RCC 7860 (cell line): ENCODE measurements around the gene PRPF19.
A peak's percentile ranks its signal among the peaks of the same experiment; 100 is the strongest.

Experiments
- DNase-seq: peaks from one replicate; pipeline ENCODE4 v3.0.0-alpha.2; 2015; ENCODE audit warnings: low spot score
- FAIRE-seq: peaks from 2 replicates; lab custom pipeline; 2012; peaks lifted over from hg19 to GRCh38; lab: Jason Lieb, UNC

PRPF19 gene

GRCh38 chr11:60938500-60938899 lies 32.1 kb upstream of the PRPF19 start:
- FAIRE-seq = no peak

DNA sequence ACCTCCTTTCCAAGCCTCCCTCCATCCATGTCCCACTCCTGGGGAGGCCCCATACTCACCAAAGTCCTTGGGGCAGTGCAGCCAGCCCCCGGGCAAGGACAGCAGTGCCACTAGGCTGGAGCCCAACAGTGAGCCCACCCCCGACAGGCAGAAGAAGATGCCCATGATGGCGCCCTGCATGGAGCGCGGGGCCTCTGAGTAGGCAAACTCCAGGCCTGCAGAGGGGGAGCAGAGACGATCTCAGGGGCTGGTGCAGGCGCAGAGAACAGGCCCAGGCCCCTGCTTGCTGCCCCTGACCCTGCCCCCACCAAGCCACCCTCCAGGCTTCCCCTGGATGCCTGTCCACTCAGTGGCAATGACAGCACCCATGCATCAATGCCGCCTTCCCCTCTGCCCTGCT lies 31.4 kb upstream of the PRPF19 start:
- FAIRE-seq (no peak), DNase-seq (no peak)

More at GRCh38 chr11:60938500-60938899, 32.1 kb upstream of the PRPF19 start:
- no peak for DNase-seq

GRCh38 chr11:60937144-60937527 lies 30.8 kb upstream of the PRPF19 start:
- no peak for DNase-seq

DNA sequence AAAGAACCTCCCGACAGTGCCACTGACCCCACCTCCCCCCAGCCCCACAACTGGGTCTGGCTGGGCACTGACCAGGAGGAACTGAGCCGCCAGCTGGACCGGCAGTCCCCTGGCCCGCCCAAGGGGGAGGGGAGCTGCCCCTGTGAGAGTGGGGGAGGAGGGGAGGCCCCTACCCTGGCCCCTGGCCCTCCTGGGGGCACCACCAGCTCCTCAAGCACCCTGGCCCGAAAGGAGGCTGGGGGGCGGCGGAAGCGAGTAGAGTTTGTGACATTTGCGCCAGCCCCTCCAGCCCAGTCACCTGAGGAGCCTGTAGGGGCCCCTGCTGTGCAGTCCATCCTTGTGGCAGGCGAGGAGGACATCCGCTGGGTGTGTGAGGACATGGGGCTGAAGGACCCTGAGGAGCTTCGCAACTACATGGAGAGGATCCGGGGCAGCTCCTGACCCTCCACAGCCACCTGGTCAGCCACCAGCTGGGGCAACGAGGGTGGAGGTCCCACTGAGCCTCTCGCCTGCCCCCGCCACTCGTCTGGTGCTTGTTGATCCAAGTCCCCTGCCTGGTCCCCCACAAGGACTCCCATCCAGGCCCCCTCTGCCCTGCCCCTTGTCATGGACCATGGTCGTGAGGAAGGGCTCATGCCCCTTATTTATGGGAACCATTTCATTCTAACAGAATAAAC lies 30.2 kb upstream of the PRPF19 start:
- no peak for DNase-seq
- no peak for FAIRE-seq

More at GRCh38 chr11:60937144-60937527, 30.8 kb upstream of the PRPF19 start:
- no peak for FAIRE-seq

DNA sequence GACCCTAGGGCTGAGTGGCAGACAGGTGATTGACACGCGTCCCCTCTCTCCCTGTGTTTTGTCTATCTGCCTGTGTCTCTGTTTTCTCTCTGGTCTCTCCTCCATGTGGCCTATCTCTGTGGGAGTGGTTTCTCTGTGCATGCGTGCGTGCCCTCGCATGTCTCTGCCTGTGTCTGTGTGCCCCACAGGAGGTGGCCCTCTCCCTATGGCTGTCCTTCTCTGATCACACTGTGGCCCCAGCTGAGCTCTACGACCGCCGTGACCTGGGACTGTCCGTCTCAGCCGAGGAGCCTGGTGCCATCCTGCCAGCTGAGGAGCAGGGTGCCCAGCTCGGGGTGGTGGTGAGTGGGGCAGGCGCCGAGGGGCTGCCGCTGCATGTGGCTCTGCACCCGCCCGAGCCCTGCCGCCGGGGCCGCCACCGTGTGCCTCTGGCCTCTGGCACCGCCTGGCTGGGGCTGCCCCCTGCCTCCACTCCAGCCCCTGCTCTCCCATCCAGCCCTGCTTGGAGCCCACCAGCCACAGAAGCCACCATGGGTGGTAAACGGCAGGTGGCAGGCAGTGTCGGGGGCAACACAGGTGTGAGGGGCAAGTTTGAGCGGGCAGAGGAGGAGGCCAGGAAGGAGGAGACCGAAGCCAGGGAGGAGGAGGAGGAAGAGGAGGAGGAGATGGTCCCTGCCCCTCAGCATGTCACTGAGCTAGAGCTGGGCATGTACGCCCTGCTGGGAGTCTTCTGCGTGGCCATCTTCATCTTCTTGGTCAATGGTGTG lies 29.5 kb upstream of the PRPF19 start:
- FAIRE-seq (no peak), DNase-seq (no peak)

- no peak for DNase-seq
- FAIRE-seq = no peak
Observed at GRCh38 chr11:60934790-60935605, 28.6 kb upstream of the PRPF19 start.

DNA sequence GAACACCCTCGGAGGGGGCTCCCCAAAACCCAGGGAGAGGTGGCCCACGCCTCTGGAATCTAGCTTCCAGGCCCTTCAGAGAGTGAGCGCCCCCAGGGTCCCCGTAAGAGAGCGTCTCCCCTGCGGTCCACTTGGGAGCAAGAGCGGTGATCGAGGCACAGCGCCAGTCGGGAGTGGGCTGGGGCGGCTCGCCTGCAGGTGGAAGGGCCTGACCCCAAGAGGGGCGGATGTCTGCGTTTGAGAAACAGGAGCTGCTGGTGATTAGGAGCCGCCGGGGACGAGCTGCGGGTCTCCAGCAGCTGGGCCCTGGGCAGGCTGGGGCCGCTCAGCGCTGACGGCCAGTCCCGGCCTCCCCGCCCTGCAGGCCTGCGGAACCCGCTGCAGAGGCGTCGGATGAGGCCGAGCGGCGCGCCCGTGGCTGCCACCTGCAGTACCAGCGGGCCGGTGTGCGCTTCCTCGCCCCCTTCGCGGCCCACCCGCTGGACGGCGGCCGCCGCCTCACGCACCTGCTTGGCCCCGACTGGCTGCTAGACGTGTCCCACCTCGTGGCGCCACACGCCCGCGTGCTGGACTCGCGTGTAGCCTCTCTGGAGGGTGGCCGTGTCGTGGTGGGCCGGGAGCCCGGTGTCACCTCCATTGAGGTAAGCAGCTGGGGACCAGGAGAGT lies 27.9 kb upstream of the PRPF19 start:
- FAIRE-seq (no peak), DNase-seq (no peak)

- DNase-seq (no peak), FAIRE-seq (no peak)
Observed at GRCh38 chr11:60933416-60934123, 27.2 kb upstream of the PRPF19 start.

- no peak for FAIRE-seq
- no peak for DNase-seq
Observed at GRCh38 chr11:60932605-60933356, 26.4 kb upstream of the PRPF19 start.

DNA sequence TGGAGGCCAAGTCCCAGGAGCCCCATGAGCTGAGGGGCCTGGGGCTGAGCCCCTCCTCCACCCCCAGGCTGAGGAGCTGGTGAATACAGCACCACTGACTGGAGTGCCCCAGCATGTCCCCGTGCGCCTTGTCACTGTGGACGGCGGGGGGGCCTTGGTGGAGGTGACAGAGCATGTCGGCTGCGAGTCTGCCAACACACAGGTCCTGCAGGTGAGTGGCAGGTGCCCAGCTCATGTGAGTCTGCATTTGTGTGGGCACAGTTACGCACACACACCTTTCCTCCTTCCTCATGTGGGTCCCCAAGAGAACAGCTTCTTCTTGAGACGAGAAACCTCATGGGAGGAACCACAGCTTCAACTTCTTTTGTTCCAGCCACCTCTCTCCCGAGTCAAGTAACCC lies 25.5 kb upstream of the PRPF19 start:
- no peak for FAIRE-seq
- no peak for DNase-seq

DNA sequence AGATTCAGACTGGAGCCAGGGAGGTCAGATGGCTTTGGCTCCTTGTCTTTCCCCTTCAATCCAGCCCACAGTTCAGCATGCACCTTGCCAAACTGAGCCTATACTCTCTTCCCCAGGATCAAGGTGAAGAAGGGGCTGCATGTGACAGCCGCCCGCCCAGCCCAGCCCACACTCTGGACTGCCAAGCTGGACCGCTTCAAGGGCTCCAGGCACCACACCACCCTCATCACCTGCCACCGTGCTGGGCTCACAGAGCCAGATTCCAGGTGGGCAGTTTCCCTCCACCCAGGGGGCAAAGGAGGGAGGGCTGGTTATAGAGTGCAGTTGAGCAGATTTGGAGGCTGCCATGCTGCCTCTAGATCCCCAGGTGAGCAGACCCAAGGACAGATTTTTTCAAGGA lies 24.0 kb upstream of the PRPF19 start:
- FAIRE-seq (no peak), DNase-seq (no peak)

DNA sequence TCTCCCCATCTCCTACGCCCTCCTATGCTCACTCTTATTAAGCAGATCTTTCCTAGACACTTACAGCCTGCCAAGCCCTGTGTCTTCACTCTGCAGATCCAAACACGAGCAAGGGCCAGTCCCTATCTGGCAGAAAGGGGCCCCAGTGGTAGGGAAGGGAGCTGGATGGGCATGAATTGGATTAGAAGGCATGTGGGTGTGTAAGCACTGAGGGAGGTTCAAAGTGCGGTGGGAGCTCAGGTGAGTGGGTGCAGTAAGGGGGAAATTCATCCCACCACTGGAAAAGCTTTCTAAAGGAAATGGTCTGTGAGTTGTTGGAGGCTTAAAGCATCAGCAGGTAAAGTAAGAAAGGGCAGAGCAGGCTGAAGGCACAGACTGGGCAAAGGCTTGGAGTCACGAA lies 23.4 kb upstream of the PRPF19 start:
- FAIRE-seq (no peak), DNase-seq (no peak)

DNA sequence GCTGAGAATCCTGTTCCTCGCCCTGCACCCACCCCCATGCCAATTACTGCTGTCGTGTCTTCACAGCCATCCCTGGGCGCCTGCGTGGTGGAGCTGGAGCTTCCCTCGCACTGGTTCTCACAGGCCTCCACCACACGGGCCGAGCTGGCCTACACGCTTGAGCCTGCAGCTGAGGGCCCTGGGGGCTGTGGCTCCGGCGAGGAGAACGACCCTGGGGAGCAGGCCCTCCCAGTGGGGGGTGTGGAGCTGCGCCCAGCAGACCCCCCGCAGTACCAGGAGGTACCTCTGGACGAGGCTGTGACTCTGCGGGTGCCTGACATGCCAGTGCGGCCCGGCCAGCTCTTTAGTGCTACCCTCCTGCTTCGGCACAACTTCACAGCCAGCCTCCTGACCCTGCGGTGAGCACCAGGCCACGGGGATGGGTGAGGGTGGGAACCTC lies 22.2 kb upstream of the PRPF19 start:
- FAIRE-seq (no peak), DNase-seq (no peak)

GRCh38 chr11:60927600-60927999 lies 21.2 kb upstream of the PRPF19 start:
- FAIRE-seq (no peak), DNase-seq (no peak)

GRCh38 chr11:60927061-60927592 lies 20.7 kb upstream of the PRPF19 start:
- DNase-seq (no peak), FAIRE-seq (no peak)

GRCh38 chr11:60926500-60926899 lies 20.1 kb upstream of the PRPF19 start:
- DNase-seq (no peak), FAIRE-seq (no peak)

DNA sequence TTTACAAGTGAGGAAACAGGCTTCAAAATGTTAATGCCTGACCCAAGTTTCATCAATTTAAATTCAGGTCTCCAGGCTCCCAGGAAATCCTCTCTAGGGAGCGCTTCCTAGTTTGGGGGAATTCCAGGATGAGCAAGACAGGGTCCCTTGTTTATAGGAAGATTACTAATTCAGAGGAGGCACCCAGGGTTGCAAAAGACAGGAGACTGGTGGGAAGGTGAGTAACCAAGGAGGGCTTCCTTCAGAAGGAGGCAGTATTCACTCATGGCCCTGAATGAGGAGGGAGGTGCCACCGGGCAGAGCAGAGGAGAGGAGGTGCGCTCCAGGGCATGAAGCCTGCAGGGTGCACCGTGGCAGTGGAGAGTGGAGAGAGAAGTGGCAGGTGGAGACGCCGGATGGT lies 19.5 kb upstream of the PRPF19 start:
- DNase-seq (peak; percentile 79), FAIRE-seq (peak; percentile 63)

DNA sequence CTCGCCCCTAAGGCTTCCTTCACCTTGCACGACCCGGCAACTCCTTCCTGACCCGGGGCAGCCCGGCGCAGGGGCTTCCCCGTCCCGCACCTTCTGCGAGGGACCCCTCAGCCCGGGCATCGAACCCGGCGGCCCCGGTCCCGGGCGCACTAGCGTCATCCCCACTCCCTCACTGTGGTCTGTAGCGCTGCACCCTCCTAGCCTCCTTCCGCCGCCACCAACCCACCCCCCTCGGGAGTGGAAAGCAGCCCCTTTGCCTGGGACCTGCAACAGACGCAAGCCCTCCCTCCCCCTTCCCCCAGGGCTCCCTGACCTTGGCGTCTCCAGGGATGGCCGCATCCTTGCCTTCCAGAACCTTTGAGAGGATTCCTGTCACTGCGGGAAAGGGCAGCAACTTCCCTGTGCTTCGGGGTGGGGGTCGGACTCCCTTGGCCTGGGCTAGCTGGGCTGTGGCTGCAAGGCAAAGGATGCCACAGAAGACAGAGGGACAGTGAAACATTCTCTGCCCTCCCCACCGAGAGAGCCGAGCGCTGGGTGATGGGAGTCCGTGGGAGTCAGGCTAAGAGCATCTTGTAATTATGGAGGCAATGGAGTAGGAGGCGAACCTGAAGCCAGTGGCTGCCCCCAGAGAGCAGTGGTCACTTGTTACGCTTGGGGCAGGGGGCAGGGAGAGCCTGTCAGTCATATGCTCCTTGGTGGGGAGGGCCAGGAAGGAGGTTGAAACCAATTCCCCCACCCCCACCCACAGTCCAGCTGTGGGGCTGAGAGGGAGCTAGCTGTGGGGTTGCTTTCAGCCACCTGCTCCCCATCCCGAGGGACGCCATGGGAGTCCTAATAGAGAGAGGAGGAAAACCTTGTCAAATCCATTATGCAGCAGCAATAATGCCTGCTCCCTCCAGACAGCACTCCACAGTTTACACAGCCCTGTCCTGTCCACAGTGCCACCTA lies 18.8 kb upstream of the PRPF19 start:
- no peak for DNase-seq
- no peak for FAIRE-seq
